CD8-positive, alpha-beta memory T cell (primary cell): ENCODE data around the gene ZYG11A. TPM values are rescaled to one million over a fixed set of nuclear protein-coding genes. Genes with fewer than 3 reads are reported as not detected.
A peak's percentile ranks its signal among the peaks of the same experiment; 100 is the strongest.

Experiments used
- CTCF ChIA-PET: fragments of 350-600 bp; sonication (Branson Sonifier 250); formaldehyde crosslinking; loops from one replicate; lab custom pipeline; 2021; ENCODE audit warnings: antibody characterized with exemption; lab: Charles Lee
- POLR2A ChIA-PET: fragments of 350-600 bp; sonication (Branson Sonifier 250); formaldehyde crosslinking; loops from one replicate; lab custom pipeline; 2021; ENCODE audit warnings: antibody characterized with exemption; lab: Charles Lee
- DNase-seq, 5 donors: peaks; one replicate each; pipeline versions ENCODE4 v3.0.0 to v3.0.0-alpha.2; 2020 to 2022; ENCODE audit warnings: mixed read lengths in 1 of 5
- H3K27ac ChIP-seq: one replicate; pipeline ENCODE4 v1.7.0; 2013; ENCODE audit warnings: low read depth, mild to moderate bottlenecking, low read length, moderate library complexity
- H3K27me3 ChIP-seq: 2 replicates; pipeline ENCODE4 v1.7.0; 2013; ENCODE audit warnings: low read length, mild to moderate bottlenecking; ENCODE audit not compliant: insufficient read depth, poor library complexity, severe bottlenecking
- H3K36me3 ChIP-seq: 2 replicates; pipeline ENCODE4 v1.7.0; 2013; ENCODE audit warnings: mild to moderate bottlenecking, low read length, moderate library complexity; ENCODE audit not compliant: insufficient read depth
- H3K4me1 ChIP-seq: 2 replicates; pipeline ENCODE4 v1.7.0; 2013; ENCODE audit warnings: mild to moderate bottlenecking, low read length, moderate library complexity; ENCODE audit not compliant: insufficient read depth
- H3K4me3 ChIP-seq: 2 replicates; pipeline ENCODE4 v1.7.0; 2013; ENCODE audit warnings: mild to moderate bottlenecking, low read length
- H3K9me3 ChIP-seq: 2 replicates; pipeline ENCODE4 v1.7.0; 2013; ENCODE audit warnings: mild to moderate bottlenecking, low read length
- H3K27ac Mint-ChIP-seq, 8 donors: one replicate each; pipeline ENCODE4 v1.8.0; 2020 to 2021; ENCODE audit warnings: mixed read lengths in 8 of 8, mild to moderate bottlenecking in 6 of 8, inconsistent platforms in 3 of 8, moderate library complexity in 3 of 8
- H3K27me3 Mint-ChIP-seq, 2 donors: one replicate each; pipeline ENCODE4 v1.8.0; 2020 to 2021; ENCODE audit warnings: mixed read lengths in 2 of 2, mild to moderate bottlenecking in 1 of 2, moderate library complexity in 1 of 2
- H3K36me3 Mint-ChIP-seq, 3 donors: one replicate each; pipeline ENCODE4 v1.8.0; 2020 to 2021; ENCODE audit warnings: mixed read lengths in 3 of 3, inconsistent platforms in 1 of 3, mild to moderate bottlenecking in 1 of 3
- H3K4me1 Mint-ChIP-seq, 3 donors: one replicate each; pipeline ENCODE4 v1.8.0; 2020 to 2021; ENCODE audit warnings: mixed read lengths in 3 of 3, inconsistent platforms in 1 of 3, mild to moderate bottlenecking in 1 of 3
- H3K4me3 Mint-ChIP-seq, 7 donors: one replicate each; pipeline ENCODE4 v1.8.0; 2020 to 2021; ENCODE audit warnings: mixed read lengths in 7 of 7, mild to moderate bottlenecking in 6 of 7, moderate library complexity in 4 of 7, inconsistent platforms in 2 of 7
- H3K9me3 Mint-ChIP-seq, 5 donors: one replicate each; pipeline ENCODE4 v1.8.0; 2020 to 2022; ENCODE audit warnings: mixed read lengths in 5 of 5, mild to moderate bottlenecking in 3 of 5, moderate library complexity in 2 of 5, inconsistent platforms in 1 of 5
- polyA plus RNA-seq: library from polyadenylated mRNA; unstranded; fragments of 300-500 nt; fragmentation: Illumina TruSeq; gene quantifications from one replicate; pipeline ENCODE4 v1.2.3, GENCODE V29; 2021
- total RNA-seq, 2 experiments: library from RNA; stranded (reverse); gene quantifications; one replicate each; pipeline ENCODE4 v1.2.3, GENCODE V29; 2021

ZYG11A gene
- total and polyA plus RNA-seq, 3 experiments from 2014 or later, result 0.04 to 0.07 TPM; not detected in 1

DNA sequence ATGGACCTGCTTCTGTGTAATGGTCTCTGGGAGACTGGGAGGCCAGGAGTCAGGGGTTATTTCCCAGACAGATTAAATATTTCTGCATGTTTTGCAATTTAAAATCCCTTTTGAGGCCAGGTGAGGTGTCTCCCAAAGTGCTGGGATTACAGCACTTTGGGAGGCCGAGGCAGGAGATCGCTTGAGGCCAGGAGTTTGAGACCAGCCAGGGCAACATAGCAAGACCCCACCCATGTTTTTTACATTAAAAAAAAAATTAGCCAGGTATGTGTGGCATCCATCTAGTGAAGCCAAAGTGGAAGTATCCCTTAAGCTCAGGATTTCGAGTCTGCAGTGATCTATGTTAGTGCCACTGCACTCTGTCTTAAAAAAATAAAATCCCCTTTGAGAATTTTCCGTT, 44.9 kb downstream of the ZYG11A start:
- Mint-ChIP-seq H3K4me3 (no peak overlapping the region), H3K36me3 (peaks cover 0 to 2% (median 0%) of the 10 kb centered on the region in 3 donors), H3K4me1 (no peaks in the 10 kb centered on the region), H3K27me3 (no peaks in the 10 kb centered on the region), H3K9me3 (no peaks in the 10 kb centered on the region), H3K27ac (no peak overlapping the region)
- no peaks in the 10 kb centered on the region for H3K4me1 ChIP-seq
- POLR2A ChIA-PET, result no interaction called here
- no peak overlapping the region for H3K4me3 ChIP-seq
- no peak for DNase-seq
- H3K36me3 ChIP-seq, result no peaks in the 10 kb centered on the region
- H3K9me3 ChIP-seq, result no peaks in the 10 kb centered on the region
- CTCF ChIA-PET, result no interaction called here
- H3K27me3 ChIP-seq, result no peaks in the 10 kb centered on the region
- H3K27ac ChIP-seq, result no peak overlapping the region

- DNase-seq, result no peak
- Mint-ChIP-seq H3K4me1 (no peaks in the 10 kb centered on the region), H3K4me3 (no peak overlapping the region), H3K9me3 (no peaks in the 10 kb centered on the region), H3K27ac (no peak overlapping the region), H3K36me3 (peaks cover 0 to 24% (median 5%) of the 10 kb centered on the region in 3 donors), H3K27me3 (no peaks in the 10 kb centered on the region)
- H3K9me3 ChIP-seq, result no peaks in the 10 kb centered on the region
- peaks cover 6% of the 10 kb centered on the region for H3K36me3 ChIP-seq
- H3K27me3 ChIP-seq, result no peaks in the 10 kb centered on the region
- CTCF ChIA-PET, result interaction anchor here (1.2 to 1.6 kb wide), 2 partner anchors 9 to 135 kb away, joined by 4 to 7 read pairs; no protein-coding TSS in a partner anchor
- no peaks in the 10 kb centered on the region for H3K4me1 ChIP-seq
- no peak overlapping the region for H3K4me3 ChIP-seq
- H3K27ac ChIP-seq, result no peak overlapping the region
- POLR2A ChIA-PET, result no interaction called here
Observed at GRCh38 chr1:52892424-52893215, 50.1 kb downstream of the ZYG11A start.

- peaks cover 0 to 35% (median 7%) of the 10 kb centered on the region in 3 donors for H3K36me3 Mint-ChIP-seq
Observed at GRCh38 chr1:52899445-52899894, 56.9 kb downstream of the ZYG11A start.

GRCh38 chr1:52900402-52900801, 57.8 kb downstream of the ZYG11A start:
- Mint-ChIP-seq H3K9me3 (no peaks in the 10 kb centered on the region), H3K4me1 (no peaks in the 10 kb centered on the region), H3K36me3 (peaks cover 0 to 27% (median 4%) of the 10 kb centered on the region in 3 donors), H3K27me3 (no peaks in the 10 kb centered on the region), H3K27ac (no peak overlapping the region), H3K4me3 (no peak overlapping the region)
- no peaks in the 10 kb centered on the region for H3K4me1 ChIP-seq
- H3K27me3 ChIP-seq, result no peaks in the 10 kb centered on the region
- no peak for DNase-seq
- peaks cover 3% of the 10 kb centered on the region for H3K36me3 ChIP-seq
- no peak overlapping the region for H3K27ac ChIP-seq
- no peaks in the 10 kb centered on the region for H3K9me3 ChIP-seq
- H3K4me3 ChIP-seq, result no peak overlapping the region
- ChIA-PET CTCF (interaction anchor here (1.2 kb wide), 1 partner anchor 21 kb away, joined by 3 read pairs; the partner anchor contains the start of gene ECHDC2), POLR2A (no interaction called here)

More at GRCh38 chr1:52899445-52899894, 56.9 kb downstream of the ZYG11A start:
- H3K27me3 Mint-ChIP-seq, result no peaks in the 10 kb centered on the region
- Histone ChIP-seq H3K27ac (no peak overlapping the region), H3K27me3 (no peaks in the 10 kb centered on the region), H3K4me3 (no peak overlapping the region), H3K9me3 (no peaks in the 10 kb centered on the region), H3K4me1 (no peaks in the 10 kb centered on the region), H3K36me3 (peaks cover 6% of the 10 kb centered on the region)
- DNase-seq, result no peak
- POLR2A ChIA-PET, result no interaction called here
- H3K4me1 Mint-ChIP-seq, result no peaks in the 10 kb centered on the region
- no peaks in the 10 kb centered on the region for H3K9me3 Mint-ChIP-seq
- no peak overlapping the region for H3K4me3 Mint-ChIP-seq
- H3K27ac Mint-ChIP-seq, result peak overlapping the region in 1 of 8 donors; percentile 24
- CTCF ChIA-PET, result no interaction called here

DNA sequence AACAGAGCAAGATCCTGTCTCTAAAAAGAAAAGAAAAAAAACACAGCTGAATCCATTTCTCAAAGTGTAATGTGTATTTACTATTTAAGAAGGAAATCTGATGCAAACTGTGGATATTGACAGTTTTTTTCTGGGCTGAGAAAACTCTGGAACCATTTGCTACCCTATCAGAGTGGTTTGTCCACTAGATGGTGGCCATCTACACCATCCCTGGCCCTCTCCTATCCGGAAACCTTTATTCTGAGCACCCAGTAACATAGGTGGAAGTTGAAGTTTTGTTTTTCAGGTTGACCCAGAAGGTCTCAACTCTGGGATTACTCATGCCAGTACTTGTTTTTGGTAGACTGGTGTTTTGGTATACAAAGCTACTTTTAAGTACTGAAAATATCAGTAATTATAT, 58.8 kb downstream of the ZYG11A start:
- no peaks in the 10 kb centered on the region for H3K9me3 Mint-ChIP-seq
- ChIA-PET CTCF (interaction anchor here (1.1 to 1.6 kb wide), 3 partner anchors 9 to 20 kb away, joined by 3 to 7 read pairs (median 3); partner anchors contain the start of gene ECHDC2), POLR2A (no interaction called here)

DNA sequence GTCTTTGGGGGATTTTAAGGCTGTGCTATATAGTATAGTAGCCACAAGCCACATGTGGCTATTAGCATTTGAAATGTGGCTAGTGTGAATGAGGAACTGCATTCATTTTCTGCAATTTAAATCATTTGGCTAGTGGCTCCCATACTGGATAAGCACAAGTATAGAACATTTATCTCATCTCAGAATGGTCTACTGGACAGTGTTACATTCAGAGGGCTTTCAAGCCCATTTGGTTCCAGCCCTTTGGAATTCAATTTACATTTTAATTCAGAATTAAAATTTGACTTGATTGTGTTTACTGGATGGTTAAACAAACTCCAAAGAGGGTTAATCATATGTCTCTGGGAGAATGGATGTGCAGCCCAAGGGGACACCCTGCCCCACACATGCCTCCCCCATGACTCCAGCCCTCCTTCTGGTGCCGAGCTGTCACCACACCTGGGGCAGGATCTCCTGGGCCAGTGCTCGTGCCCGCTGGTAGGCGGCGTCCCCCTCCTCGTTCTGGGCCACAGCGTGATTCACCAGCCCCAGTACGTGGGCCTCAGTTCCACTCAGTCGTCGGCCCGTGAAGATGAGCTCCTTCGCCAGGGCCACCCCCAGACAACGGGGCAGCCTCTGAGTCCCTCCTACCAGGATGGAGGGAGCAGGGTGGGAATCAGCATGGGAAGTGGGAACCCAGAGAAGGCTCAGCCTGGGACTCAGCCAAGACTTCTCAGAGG, 61.8 kb downstream of the ZYG11A start:
- H3K4me3 Mint-ChIP-seq, result no peak overlapping the region
- no peaks in the 10 kb centered on the region for H3K27me3 Mint-ChIP-seq
- H3K4me3 ChIP-seq, result no peak overlapping the region
- peaks cover 0 to 31% (median 10%) of the 10 kb centered on the region in 3 donors for H3K36me3 Mint-ChIP-seq
- H3K27ac Mint-ChIP-seq, result no peak overlapping the region
- H3K9me3 Mint-ChIP-seq, result no peaks in the 10 kb centered on the region
- no peaks in the 10 kb centered on the region for H3K36me3 ChIP-seq
- CTCF ChIA-PET, result interaction anchor here (1.5 kb wide), 1 partner anchor 277 kb away, joined by 4 read pairs; no protein-coding TSS in a partner anchor
- H3K27me3 ChIP-seq, result no peaks in the 10 kb centered on the region
- no peak overlapping the region for H3K27ac ChIP-seq
- no peaks in the 10 kb centered on the region for H3K4me1 ChIP-seq
- POLR2A ChIA-PET, result interaction anchor here (1.5 kb wide), 1 partner anchor 17 kb away, joined by 4 read pairs; the partner anchor contains the start of gene ECHDC2
- DNase-seq, result no peak
- H3K4me1 Mint-ChIP-seq, result no peaks in the 10 kb centered on the region
- no peaks in the 10 kb centered on the region for H3K9me3 ChIP-seq

More for the DNA sequence above, 58.8 kb downstream of the ZYG11A start:
- no peaks in the 10 kb centered on the region for H3K27me3 Mint-ChIP-seq
- no peaks in the 10 kb centered on the region for H3K4me1 ChIP-seq
- no peak overlapping the region for H3K4me3 ChIP-seq
- H3K27me3 ChIP-seq, result no peaks in the 10 kb centered on the region
- no peak overlapping the region for H3K4me3 Mint-ChIP-seq
- H3K9me3 ChIP-seq, result no peaks in the 10 kb centered on the region
- H3K4me1 Mint-ChIP-seq, result no peaks in the 10 kb centered on the region
- peaks cover 0 to 29% (median 4%) of the 10 kb centered on the region in 3 donors for H3K36me3 Mint-ChIP-seq
- peak overlapping the region in 1 of 8 donors; percentile 41 for H3K27ac Mint-ChIP-seq
- peaks cover under 1% of the 10 kb centered on the region for H3K36me3 ChIP-seq
- no peak overlapping the region for H3K27ac ChIP-seq
- no peak for DNase-seq

DNA sequence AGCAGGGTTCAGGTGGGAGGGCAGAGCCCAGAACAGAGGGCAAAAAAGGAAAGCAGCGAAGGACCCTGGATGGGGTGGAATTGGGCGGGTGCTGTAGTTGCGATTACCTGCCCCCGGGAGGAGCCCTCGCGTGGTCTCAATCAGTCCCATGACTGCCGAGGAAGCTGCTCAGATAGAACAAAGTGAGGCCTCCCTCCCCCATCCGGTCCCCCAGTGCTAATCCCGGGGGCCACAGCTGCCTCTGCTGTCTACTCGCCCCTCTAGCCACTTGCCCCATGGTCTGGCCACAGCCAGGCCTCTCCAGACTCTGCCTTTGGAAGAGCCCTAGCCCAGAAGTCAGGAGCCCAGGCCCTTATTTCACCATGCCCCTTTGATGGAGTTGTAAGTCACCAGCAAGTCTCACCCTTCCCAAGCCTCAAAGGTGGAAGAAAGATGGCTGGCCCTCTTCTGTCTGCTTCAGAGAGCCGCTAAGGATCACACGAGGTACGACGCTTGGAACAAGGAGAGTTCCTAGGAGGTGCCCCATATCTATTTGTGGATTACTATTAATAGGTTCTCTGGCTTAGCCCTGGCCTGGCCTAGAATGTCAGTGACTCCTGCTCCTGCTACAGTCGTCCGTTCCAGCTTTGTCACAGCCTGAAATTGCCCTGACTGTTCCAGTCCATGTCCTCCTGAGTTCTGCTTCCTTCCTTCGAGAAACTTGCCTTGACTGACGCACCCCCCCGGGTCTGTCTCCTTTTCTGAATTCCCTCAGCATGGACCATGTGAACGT, 62.6 kb downstream of the ZYG11A start:
- CTCF ChIA-PET, result interaction anchor here (1.5 to 2.1 kb wide), 2 partner anchors 17 to 276 kb away, joined by 4 to 8 read pairs; partner anchors contain the start of gene ECHDC2
- H3K9me3 Mint-ChIP-seq, result no peaks in the 10 kb centered on the region

More for the DNA sequence above, 62.6 kb downstream of the ZYG11A start:
- peak in 4 of 5 donors; percentile 7 to 59 (median 19) for DNase-seq
- no peak overlapping the region for H3K4me3 Mint-ChIP-seq
- Histone ChIP-seq H3K4me3 (no peak overlapping the region), H3K27ac (no peak overlapping the region), H3K9me3 (no peaks in the 10 kb centered on the region), H3K27me3 (no peaks in the 10 kb centered on the region), H3K36me3 (no peaks in the 10 kb centered on the region), H3K4me1 (no peaks in the 10 kb centered on the region)
- peaks cover 0 to 36% (median 13%) of the 10 kb centered on the region in 3 donors for H3K36me3 Mint-ChIP-seq
- POLR2A ChIA-PET, result interaction anchor here (1.5 kb wide), 1 partner anchor 17 kb away, joined by 4 read pairs; the partner anchor contains the start of gene ECHDC2
- H3K27ac Mint-ChIP-seq, result peak overlapping the region in 2 of 8 donors; percentile 17 to 44
- no peaks in the 10 kb centered on the region for H3K27me3 Mint-ChIP-seq
- H3K4me1 Mint-ChIP-seq, result no peaks in the 10 kb centered on the region
